ENCODE data around the gene CSTF1.

- TF ChIP-seq CTCF (conservative IDR thresholded peaks at IDR 0.05) = no peak
- no peak for TF ChIP-seq ZFX (IDR thresholded peaks at IDR 0.05)
Observed at GRCh38 chr20:56423886-56424285, 31.4 kb downstream of the CSTF1 start.

All from C4-2B (cell line).